A549 (cell line): ENCODE measurements around the gene DDX31. TPM values are rescaled to one million over a fixed set of nuclear protein-coding genes. Genes with fewer than 3 reads are reported as not detected.

Experiments used
- ATAC-seq, 2 experiments: fragments of 200-7000 bp in 1 of 2; fragments of >200 bp in 1 of 2; cut with Nextera tagmentation in 1 of 2; cut with Tn5 transposase in 1 of 2; 3 replicates each; pipeline versions ENCODE4 v1.8.0 to v1.9.1; 2018 to 2020; ENCODE audit warnings: mild to moderate bottlenecking in 1 of 2, moderate library complexity in 1 of 2
- CTCF ChIA-PET: fragments of 300-600 bp; sonication (Branson Sonifier 250); formaldehyde crosslinking; extraction: SDS; loops from one replicate; lab custom pipeline; 2021; ENCODE audit warnings: antibody characterized with exemption, inconsistent platforms; lab: Yijun Ruan, JAX
- POLR2A ChIA-PET: fragments of 350-600 bp; formaldehyde crosslinking; extraction: SDS; loops from one replicate; lab custom pipeline; 2021; ENCODE audit warnings: antibody characterized with exemption, inconsistent platforms; lab: Yijun Ruan, JAX
- DNase-seq, 2 experiments: peaks; one replicate each; pipeline versions ENCODE4 v3.0.0 to v3.0.0-alpha.2; 2011 to 2016; ENCODE audit warnings: low read depth in 1 of 2, low spot score in 1 of 2
- FAIRE-seq: peaks from 2 replicates; lab custom pipeline; 2011; peaks lifted over from hg19 to GRCh38; lab: Jason Lieb, UNC
- H3K27ac ChIP-seq, 2 experiments: fragments of >200 bp; sonication (Bioruptor Twin); formaldehyde crosslinking; 3 replicates each; pipeline ENCODE4 v1.5.1; 2016 to 2017
- H3K4me1 ChIP-seq: fragments of >200 bp; sonication (Bioruptor Twin); formaldehyde crosslinking; 3 replicates; pipeline ENCODE4 v1.6.1; 2016
- H3K4me2 ChIP-seq: fragments of >200 bp; sonication (Bioruptor Twin); formaldehyde crosslinking; 3 replicates; pipeline ENCODE4 v1.6.1; 2016
- H3K4me3 ChIP-seq: fragments of >200 bp; sonication (Bioruptor Twin); formaldehyde crosslinking; 3 replicates; pipeline ENCODE4 v1.5.1; 2016
- H3K9me3 ChIP-seq: fragments of >200 bp; sonication (Bioruptor Twin); formaldehyde crosslinking; 3 replicates; pipeline ENCODE4 v1.6.1; 2016
- CEBPB ChIP-seq, 2 experiments: fragments of >200 bp in 1 of 2; sonication (Bioruptor Twin) in 1 of 2; formaldehyde crosslinking in 1 of 2; IDR thresholded peaks; 2 replicates each; pipeline ENCODE4 v1.6.1; 2012 to 2016
- CHD2 ChIP-seq: fragments of 150-350 bp; IDR thresholded peaks from 2 replicates; pipeline ENCODE4 v1.6.1; 2014; ENCODE audit warnings: low read length; ENCODE audit not compliant: partially characterized antibody
- CHD4 ChIP-seq: fragments of 200-600 bp; sonication (generic); IDR thresholded peaks from 2 replicates; pipeline ENCODE4 v1.6.1; 2016; ENCODE audit warnings: antibody characterized with exemption, mild to moderate bottlenecking, borderline replicate concordance
- FOSL2 ChIP-seq, 2 experiments: fragments of 450-650 bp in 1 of 2; fragments of >200 bp in 1 of 2; sonication (Bioruptor Twin) in 1 of 2; formaldehyde crosslinking; IDR thresholded peaks; 2 replicates each; pipeline versions ENCODE4 v1.5.0 to v1.6.1; 2016 to 2020; ENCODE audit warnings: mild to moderate bottlenecking in 1 of 2, moderate library complexity in 1 of 2
- HDAC2 ChIP-seq: fragments of 200-600 bp; sonication (generic); IDR thresholded peaks from 2 replicates; pipeline ENCODE4 v1.6.1; 2016
- HEYL ChIP-seq: fragments of 250-450 bp; sonication (Bioruptor Pico); IDR thresholded peaks from 2 replicates; pipeline ENCODE4 v1.8.0; 2021; ENCODE audit warnings: mild to moderate bottlenecking, moderate library complexity
- HOXA7 ChIP-seq: fragments of 250-450 bp; sonication (Bioruptor Pico); IDR thresholded peaks from 2 replicates; pipeline ENCODE4 v1.5.0; 2020; ENCODE audit warnings: mild to moderate bottlenecking, moderate library complexity
- MAFK ChIP-seq: fragments of 450-650 bp; IDR thresholded peaks from 2 replicates; pipeline ENCODE4 v1.6.1; 2014; ENCODE audit not compliant: partially characterized antibody
- MAZ ChIP-seq: fragments of 150-350 bp; IDR thresholded peaks from 2 replicates; pipeline ENCODE4 v1.6.1; 2014; ENCODE audit warnings: antibody characterized with exemption, low read depth, low read length, borderline replicate concordance
- NR3C1 ChIP-seq: fragments of >200 bp; sonication (Bioruptor Twin); formaldehyde crosslinking; IDR thresholded peaks from 3 replicates; pipeline ENCODE4 v1.6.1; 2017
- PBX3 ChIP-seq: IDR thresholded peaks from 2 replicates; pipeline ENCODE4 v1.6.1; 2012
- PHF8 ChIP-seq: fragments of 200-600 bp; sonication (generic); IDR thresholded peaks from 2 replicates; pipeline ENCODE4 v1.6.1; 2016; ENCODE audit warnings: low read depth, mild to moderate bottlenecking, antibody characterized with exemption, moderate library complexity, borderline replicate concordance
- RCOR1 ChIP-seq: fragments of 150-350 bp; IDR thresholded peaks from 2 replicates; pipeline ENCODE4 v1.6.1; 2014; ENCODE audit warnings: antibody characterized with exemption, low read length, low read depth
- ZC3H11A ChIP-seq: fragments of 450-650 bp; IDR thresholded peaks from 2 replicates; pipeline ENCODE4 v1.6.1; 2014; ENCODE audit warnings: antibody characterized with exemption, mild to moderate bottlenecking
- ZFP36 ChIP-seq: fragments of 450-650 bp; IDR thresholded peaks from 2 replicates; pipeline ENCODE4 v1.6.1; 2014; ENCODE audit warnings: borderline replicate concordance; ENCODE audit not compliant: partially characterized antibody
- ZNF302 ChIP-seq: fragments of 250-450 bp; sonication (Bioruptor Pico); IDR thresholded peaks from 2 replicates; pipeline ENCODE4 v1.9.0; 2021; ENCODE audit warnings: inconsistent platforms, mild to moderate bottlenecking, moderate library complexity
- WGBS: methylation state at CpG from one replicate; pipeline ENCODE4 v1.1.6; 2017; ENCODE audit errors: missing lambda C conversion rate; 5-methylcytosine and 5-hydroxymethylcytosine counted together
- polyA plus RNA-seq, 4 experiments: library from polyadenylated mRNA; depleted of rRNA in 3 of 4; stranded (reverse); fragments of >200 nt; fragmentation: RNase III in 1 of 4; extraction: RNeasy Plus Mini Kit Qiagen cat#74134 plus additional on column Dnase treatment in 1 of 4; gene quantifications; 2 replicates in 3 of 4; 3 replicates in 1 of 4; pipeline ENCODE4 v1.2.3, GENCODE V29; 2011 to 2017

DDX31 gene
- polyA plus RNA-seq, 2 of the 4 experiments (the other 2 are of a cell fraction): 20.0 to 30.1 TPM

DNA sequence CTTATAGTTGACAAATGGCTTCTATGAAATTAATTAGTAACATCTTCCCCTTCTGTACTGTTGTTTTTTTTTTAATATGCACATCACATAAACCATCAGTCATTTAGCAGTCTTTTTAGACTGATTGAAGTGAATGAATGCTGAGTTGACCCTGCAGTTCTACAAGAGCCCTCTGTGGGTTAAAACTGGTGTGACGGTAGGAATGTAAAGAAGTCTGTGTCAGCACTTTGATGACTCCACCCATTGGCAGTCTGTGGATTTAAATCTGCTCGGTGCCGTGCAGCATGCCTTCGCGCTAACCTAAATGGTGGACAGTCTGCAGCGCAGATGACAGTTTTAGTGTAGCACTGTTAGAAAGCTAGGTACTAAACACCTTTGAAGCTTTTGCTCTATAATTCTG, 3.6 kb upstream of the DDX31 start:
- ChIA-PET POLR2A (no interaction called here), CTCF (interaction anchor here (0.6 to 1.8 kb wide), 12 partner anchors 9 to 1843 kb away, joined by 3 to 5 read pairs (median 3); no protein-coding TSS in a partner anchor)
- DNase-seq: peak; percentile 68 to 70
- Histone ChIP-seq H3K4me2 (peak overlapping the region; percentile 92), H3K4me3 (no peak overlapping the region), H3K9me3 (no peaks in the 10 kb centered on the region), H3K4me1 (peaks cover 29% of the 10 kb centered on the region), H3K27ac (no peak overlapping the region)
- 77% methylated on average over 6 of the region's 6 CpGs for WGBS
- TF ChIP-seq MAFK (peak; percentile 99), ZNF302 (CRISPR knock-in tag) (no peak)
- FAIRE-seq: no peak
- peak; percentile 14 to 23; a peak in 1 of 6 replicates for ATAC-seq

DNA sequence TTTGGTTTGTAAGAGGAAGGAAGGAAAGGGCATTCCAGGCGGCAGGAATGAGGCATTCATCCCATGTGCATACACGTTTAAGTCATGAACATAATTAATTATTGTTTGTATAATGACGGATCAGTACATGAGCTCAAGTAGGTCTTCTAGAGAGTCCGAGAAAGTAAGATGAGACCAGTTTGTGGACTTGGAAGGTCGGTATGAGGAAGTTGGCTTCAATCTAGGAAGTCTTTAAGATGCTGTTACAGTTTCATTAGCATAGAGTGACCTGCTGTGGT, 2.6 kb upstream of the DDX31 start:
- no peak overlapping the region for H3K27ac ChIP-seq
- ChIA-PET POLR2A (no interaction called here), CTCF (interaction anchor here (0.5 to 3.1 kb wide), 4 partner anchors 12 to 167 kb away, joined by 3 to 11 read pairs (median 4); no protein-coding TSS in a partner anchor)
- peak overlapping the region; percentile 92 for H3K4me2 ChIP-seq
- H3K4me3 ChIP-seq: no peak overlapping the region
- TF ChIP-seq PHF8 (no peak), HOXA7 (CRISPR knock-in tag) (no peak), RCOR1 (no peak), HEYL (CRISPR knock-in tag) (no peak), CHD2 (no peak), CEBPB (IDR thresholded peaks at IDR 0.05) (no peak)
- ATAC-seq: no peak
- H3K9me3 ChIP-seq: no peaks in the 10 kb centered on the region
- 70% methylated on average over 5 of the region's 5 CpGs for WGBS
- H3K4me1 ChIP-seq: peaks cover 34% of the 10 kb centered on the region
- no peak for FAIRE-seq
- DNase-seq: peak in 1 of 2 experiments; percentile 12

- WGBS: 80% methylated on average over 6 of the region's 6 CpGs
- H3K27ac ChIP-seq: peak overlapping the region in 1 of 2 experiments; percentile 97; a peak in 1 of 6 replicates
- peak overlapping the region; percentile 92 for H3K4me2 ChIP-seq
- TF ChIP-seq FOSL2 (IDR thresholded peaks at IDR 0.05) (no peak), FOSL2 (CRISPR knock-in tag; IDR thresholded peaks at IDR 0.05) (peak; percentile 20; the same call in 1 of the 2 replicates), CHD4 (no peak), ZC3H11A (no peak), PBX3 (no peak), ZFP36 (no peak), MAZ (no peak), HDAC2 (no peak), NR3C1 (no peak)
- ChIA-PET CTCF (interaction anchor here (1.2 to 3.1 kb wide), 2 partner anchors 11 to 21 kb away, joined by 3 to 11 read pairs; no protein-coding TSS in a partner anchor), POLR2A (interaction anchor here (0.5 kb wide), 1 partner anchor 50 kb away, joined by 3 read pairs; no protein-coding TSS in a partner anchor)
- H3K4me1 ChIP-seq: peaks cover 34% of the 10 kb centered on the region
- no peaks in the 10 kb centered on the region for H3K9me3 ChIP-seq
- no peak for ATAC-seq
- no peak for FAIRE-seq
- no peak for DNase-seq
- H3K4me3 ChIP-seq: peak overlapping the region; percentile 87
Measured at GRCh38 chr9:132671620-132672412, 2.0 kb upstream of the DDX31 start.
